Stimulated activated naive CD4-positive, alpha-beta T cell (primary cell): ENCODE data around the gene DIPK1A.
A peak's percentile ranks its signal among the peaks of the same experiment; 100 is the strongest.
"Not testable (repeated sequence)": the region's sequence is repeated elsewhere in the genome, so short reads cannot be mapped to it uniquely, and the experiment has no call there.

Source experiments
- DNase-seq, 6 experiments: peaks; one replicate each; lab custom pipeline; 2025; lab: John Stamatoyannopoulos, UW

The DIPK1A gene

GRCh38 chr1:92980732-92981647 is 19.7 kb upstream of the DIPK1A start:
- DNase-seq, result peak; percentile 15 to 88 (median 70)

GRCh38 chr1:92975551-92976232 is 14.4 kb upstream of the DIPK1A start:
- DNase-seq, result no peak

GRCh38 chr1:92974112-92974511 is 12.8 kb upstream of the DIPK1A start:
- DNase-seq, result not testable (repeated sequence)

DNA sequence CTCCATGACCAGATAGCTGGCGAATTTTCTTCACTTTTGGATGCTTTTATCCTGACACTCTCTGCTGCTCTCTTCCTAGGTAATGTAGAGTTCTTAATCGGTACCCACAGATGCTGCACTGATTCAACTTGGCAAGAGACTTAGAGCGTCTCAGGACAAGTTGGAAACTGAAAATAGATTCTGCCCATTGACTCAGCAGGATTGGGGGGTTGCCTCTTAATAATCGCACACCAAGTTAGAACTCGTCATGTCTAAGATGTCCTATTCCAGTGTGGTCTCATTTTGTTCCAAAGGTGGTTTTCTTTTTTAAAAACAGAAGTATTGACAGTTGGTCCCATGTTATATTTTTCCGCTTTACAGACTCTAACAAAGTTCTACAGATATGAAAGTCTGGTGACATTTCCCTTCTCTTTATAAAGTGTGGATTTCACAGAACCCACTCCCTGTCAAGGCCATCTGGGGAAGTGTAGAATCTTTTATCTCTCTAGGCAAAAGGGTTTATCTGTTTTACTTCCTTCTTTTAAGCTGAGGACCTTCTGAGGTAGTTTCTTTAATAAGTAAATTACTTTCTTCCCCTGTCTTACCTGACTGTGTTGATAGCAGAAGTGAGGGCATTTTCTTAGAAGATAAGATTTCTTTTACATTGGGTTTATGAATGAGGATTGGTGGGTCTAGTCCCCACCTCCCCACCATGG is 12.1 kb upstream of the DIPK1A start:
- peak in 1 of 6 experiments; percentile 9 for DNase-seq

- DNase-seq, result no peak
These were observed 11.3 kb upstream of the DIPK1A start for GRCh38 chr1:92972409-92973129.

- not testable (repeated sequence) for DNase-seq
These were observed 10.7 kb upstream of the DIPK1A start for GRCh38 chr1:92971932-92972331.

DNA sequence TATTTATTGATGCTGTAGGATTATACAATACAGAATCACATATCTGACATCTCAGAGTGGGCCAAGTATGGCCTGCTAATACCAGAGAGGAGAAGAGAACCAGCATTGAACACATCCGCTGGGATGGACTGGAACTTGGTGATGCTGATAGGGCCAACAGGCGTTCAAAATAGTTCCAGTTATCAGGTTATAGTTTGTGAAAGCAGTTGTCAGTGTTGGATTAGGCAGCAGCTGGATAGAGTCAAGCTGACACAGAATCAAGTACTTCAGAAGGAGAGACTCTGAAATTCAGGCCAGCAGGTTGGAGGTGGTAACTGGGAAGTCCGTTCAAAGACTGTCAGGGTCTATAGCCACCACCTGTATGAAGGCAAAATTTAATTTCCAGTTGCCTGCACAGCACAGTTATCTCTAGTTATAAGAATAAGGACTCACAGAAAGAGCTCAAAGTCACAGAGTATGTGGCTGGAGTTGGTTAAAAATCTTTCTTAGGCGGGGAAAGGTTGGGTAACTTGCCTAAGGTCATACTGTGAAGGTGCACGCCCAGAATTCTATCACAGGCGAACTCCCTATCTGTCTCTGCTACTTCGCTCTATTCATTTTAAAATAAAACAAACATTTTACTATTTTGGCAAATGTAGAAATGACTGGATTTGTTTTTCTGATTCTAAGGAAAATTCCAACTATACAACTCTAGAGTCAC is 9.9 kb upstream of the DIPK1A start:
- no peak for DNase-seq

GRCh38 chr1:92969517-92969916 is 8.3 kb upstream of the DIPK1A start:
- DNase-seq, result no peak

DNA sequence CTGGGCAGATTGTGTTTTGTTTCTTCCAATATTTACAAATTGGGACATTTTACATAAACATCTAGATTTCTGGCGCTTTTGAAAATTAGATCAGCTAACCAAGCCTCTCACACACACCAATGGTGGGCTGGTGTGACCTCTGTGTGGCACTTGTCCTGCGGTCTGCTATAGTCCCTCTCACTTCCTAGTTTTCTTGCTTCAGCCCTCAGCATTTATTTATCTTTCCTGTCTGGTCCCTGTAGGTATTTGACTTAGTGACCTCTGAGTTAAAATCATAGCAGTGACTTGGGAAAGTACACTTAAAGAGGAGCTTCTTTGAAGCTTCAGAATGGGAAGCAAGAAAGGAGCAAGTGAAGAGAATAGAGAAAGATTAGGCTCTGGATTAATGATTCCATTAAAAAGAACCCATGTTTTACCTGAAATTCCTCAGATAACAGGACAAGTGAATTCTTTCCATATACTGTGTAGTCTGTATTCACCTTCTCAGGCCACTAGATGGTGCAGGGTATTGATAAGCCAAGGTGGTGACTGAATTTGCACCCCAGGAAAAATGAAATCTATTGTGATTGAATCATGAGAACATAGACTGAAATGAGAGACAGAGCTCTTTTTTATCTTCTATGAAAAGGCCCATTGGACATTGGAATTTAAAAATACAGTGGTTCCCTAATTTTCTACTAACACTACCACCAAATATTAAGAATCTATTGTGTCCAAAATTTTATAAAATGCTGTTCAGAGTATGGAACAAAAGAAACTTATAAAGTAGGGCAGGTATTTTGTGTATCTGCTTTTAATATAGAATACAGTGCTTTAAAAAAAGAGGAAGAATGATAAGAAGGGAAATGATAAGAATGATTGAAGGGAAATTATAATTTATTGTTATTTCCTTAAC is 7.1 kb upstream of the DIPK1A start:
- peak in 4 of 6 experiments; percentile 4 to 57 (median 38) for DNase-seq

DNA sequence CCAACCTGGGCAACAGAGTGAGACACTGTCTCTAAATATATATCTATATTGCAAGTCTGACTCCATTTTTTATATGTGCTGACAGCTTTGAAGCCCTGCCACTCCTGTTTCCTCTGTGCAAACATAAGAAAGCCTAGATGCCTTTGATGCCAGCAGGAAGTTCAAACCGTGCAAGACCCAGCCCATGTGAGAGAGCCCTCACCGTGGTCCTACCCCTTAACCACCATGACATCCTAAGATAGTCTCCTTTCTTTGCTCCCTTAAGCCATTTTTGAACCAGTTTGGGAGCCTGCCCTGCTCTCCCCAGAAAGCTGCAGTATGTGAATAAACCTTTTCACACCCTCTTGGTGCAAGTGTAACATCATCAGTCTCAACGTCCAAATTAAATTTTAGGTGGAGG is 3.7 kb upstream of the DIPK1A start:
- peak in 5 of 6 experiments; percentile 45 to 79 (median 72) for DNase-seq

GRCh38 chr1:92964316-92964715 is 3.1 kb upstream of the DIPK1A start:
- no peak for DNase-seq

- peak; percentile 52 to 84 (median 73) for DNase-seq
These were observed 862 bp upstream of the DIPK1A start for GRCh38 chr1:92961896-92962752.

- peak; percentile 54 to 87 (median 72) for DNase-seq
These were observed 699 bp downstream of the DIPK1A start for GRCh38 chr1:92960395-92961130.

DNA sequence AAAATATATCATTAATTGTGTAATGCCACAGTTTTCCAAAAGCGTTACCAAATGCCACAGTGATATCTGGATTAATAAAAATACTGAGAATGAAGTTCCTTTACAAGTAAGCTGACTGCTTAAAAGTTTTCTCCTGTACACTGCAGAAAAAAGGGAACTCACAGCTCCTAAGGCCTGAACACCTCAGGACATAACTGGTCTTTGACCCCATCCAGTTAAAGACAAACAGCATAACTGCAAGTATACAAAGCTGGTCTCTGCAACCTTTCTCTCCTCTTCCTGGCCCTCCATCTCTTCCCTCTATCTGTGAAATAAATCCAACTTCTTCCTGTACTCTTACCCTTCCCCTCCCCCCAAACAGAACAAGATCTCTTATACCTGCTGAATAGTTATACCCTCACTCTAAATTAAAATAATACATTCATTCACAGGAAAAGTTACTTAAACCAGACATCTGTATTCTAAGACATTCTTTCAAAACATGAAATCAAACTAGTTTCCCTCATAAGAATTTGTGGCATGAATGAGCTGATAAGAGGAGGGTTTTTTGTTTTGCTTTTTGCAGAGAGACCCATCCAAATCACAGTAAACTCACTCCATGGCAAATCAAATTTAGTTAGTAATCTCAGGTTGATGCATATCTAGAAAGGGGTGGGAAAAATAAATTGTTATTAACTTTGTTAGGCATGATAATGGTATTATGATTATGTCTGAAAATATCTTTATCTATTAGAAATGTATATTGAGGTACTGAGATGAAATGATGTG is 2.9 kb downstream of the DIPK1A start:
- DNase-seq, result no peak

DNA sequence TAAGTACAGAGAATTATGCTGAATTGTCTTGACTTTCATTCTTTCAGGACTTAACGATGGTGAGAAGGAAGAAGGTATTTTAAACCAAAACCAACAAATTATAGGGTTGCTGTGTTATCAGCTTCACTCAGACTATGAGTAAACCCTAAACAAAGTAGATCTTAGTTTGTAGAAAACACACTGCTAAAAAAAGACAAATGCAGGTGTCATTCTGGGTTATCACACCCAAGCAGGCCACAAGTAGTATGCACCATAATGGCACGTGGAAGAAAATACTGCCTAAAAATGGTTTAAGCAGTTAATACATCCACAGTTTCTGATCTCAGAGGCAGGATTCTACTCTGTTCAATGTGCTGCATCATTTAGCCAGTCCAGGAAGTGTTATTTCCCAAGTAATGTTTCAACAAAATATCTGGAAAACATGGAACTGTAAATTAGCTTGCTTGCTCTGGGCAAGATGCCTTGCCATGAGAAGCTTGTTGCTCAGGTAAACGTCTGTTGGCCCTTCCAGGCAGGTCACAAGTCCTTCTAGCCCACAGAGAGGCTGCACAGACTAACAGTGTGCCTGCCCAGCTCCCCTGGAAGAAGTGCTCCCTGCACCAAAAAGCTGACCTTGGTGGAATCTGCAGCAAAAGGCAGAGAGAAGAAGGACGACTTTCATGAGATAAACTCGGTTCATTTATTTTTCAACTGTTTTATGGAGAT is 4.1 kb downstream of the DIPK1A start:
- no peak for DNase-seq

DNA sequence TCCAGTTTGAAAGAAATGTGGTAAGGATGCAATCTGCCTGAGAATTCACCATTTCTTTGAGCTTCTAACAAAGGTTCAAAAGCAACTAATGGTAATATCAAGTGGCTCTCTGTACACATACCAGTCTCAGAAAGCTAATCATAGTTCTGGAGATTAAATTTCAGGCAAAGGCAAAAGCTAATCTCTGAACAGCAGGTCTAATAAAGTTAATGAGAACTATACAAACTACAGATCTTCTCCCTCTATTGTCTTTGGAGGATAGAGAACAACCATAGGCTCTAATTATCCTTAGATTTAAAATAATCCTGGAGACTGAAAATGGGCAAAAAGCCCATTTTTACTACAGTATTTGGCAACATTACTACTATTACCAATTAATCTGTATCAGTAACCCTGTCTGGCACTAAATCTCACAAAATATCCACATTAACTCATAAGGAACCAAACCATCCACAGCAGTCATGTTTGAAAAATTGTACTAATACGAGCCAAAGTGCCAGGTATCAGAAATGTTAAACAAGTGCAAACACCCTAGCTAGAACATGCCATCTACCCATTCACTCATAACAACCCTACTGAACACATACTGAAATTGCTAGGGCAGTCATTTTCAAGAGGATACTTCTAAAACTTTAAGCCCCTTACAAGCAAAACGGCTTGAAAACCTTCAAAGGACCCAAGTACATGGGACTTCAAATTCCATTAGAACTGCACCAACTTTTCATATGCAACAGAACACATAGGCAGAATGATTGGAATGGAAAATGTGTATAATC is 4.8 kb downstream of the DIPK1A start:
- DNase-seq, result no peak
